Aorta (tissue), 5 donors: ENCODE data around the gene MAP2K3. TPM values are rescaled to one million over a fixed set of nuclear protein-coding genes. Genes with fewer than 3 reads are reported as not detected.
"Not testable (repeated sequence)": the region's sequence is repeated elsewhere in the genome, so short reads cannot be mapped to it uniquely, and the experiment has no call there.

Experiments used
- ATAC-seq: fragments of 200-7000 bp; cut with Tn5 transposase; one replicate; pipeline ENCODE4 v1.9.1; 2022; ENCODE audit warnings: moderate library complexity; ENCODE audit not compliant: low FRiP score
- DNase-seq, 2 donors: peaks; one replicate each; pipeline ENCODE4 v3.0.0-alpha.2; 2020
- H3K27ac ChIP-seq, 2 donors: one replicate each; pipeline ENCODE4 v1.5.1; 2013; ENCODE audit warnings: low read length in 2 of 2, mild to moderate bottlenecking in 2 of 2, moderate library complexity in 2 of 2, control low read depth in 1 of 2, inconsistent platforms in 1 of 2, low read depth in 1 of 2
- H3K27me3 ChIP-seq, 2 donors: one replicate each; pipeline ENCODE4 v1.6.1; 2013; ENCODE audit warnings: control low read depth in 1 of 2, low read length in 1 of 2, mild to moderate bottlenecking in 1 of 2, moderate library complexity in 1 of 2; ENCODE audit not compliant: insufficient read depth in 2 of 2, control insufficient read depth in 1 of 2
- H3K36me3 ChIP-seq, 2 donors: one replicate each; pipeline ENCODE4 v1.6.1; 2013; ENCODE audit warnings: control low read depth in 1 of 2, low read length in 1 of 2, mild to moderate bottlenecking in 1 of 2; ENCODE audit not compliant: insufficient read depth in 2 of 2, control insufficient read depth in 1 of 2
- H3K4me1 ChIP-seq, 2 donors: one replicate each; pipeline ENCODE4 v1.6.1; 2013; ENCODE audit warnings: low read length in 2 of 2, control low read depth in 1 of 2, mild to moderate bottlenecking in 1 of 2, moderate library complexity in 1 of 2; ENCODE audit not compliant: insufficient read depth in 2 of 2, control insufficient read depth in 1 of 2
- H3K4me3 ChIP-seq, 2 donors: one replicate each; pipeline ENCODE4 v1.5.1; 2013; ENCODE audit warnings: low read length in 2 of 2, control low read depth in 1 of 2, mild to moderate bottlenecking in 1 of 2
- H3K9me3 ChIP-seq: one replicate; pipeline ENCODE4 v1.6.1; 2013; ENCODE audit warnings: mild to moderate bottlenecking, low read length; ENCODE audit not compliant: control insufficient read depth
- whole genome bisulfite sequencing, 2 donors: extraction: QIAGEN DNeasy Blood & Tissue Kit; methylation state at CpG; one replicate each; pipeline ENCODE4 v1.1.7; 2013; 5-methylcytosine and 5-hydroxymethylcytosine counted together
- intact Hi-C, 2 donors: fragments of 100-400 bp; cut with DNase I; formaldehyde crosslinking; loops; one replicate each; pipeline versions ENCODE4 v1.14.2 to v1.15.0; 2022
- polyA plus RNA-seq, 2 donors: library from polyadenylated mRNA; stranded (reverse); fragments of 200-250 nt; gene quantifications; one replicate each; pipeline ENCODE4 v1.2.3, GENCODE V29; 2013
- total RNA-seq, 2 donors: library from RNA; stranded (reverse); fragmentation: NEBNext Ultra II Directional; extraction: Animal tissue kit (Norgen Biotek cat#: 25700); gene quantifications; one replicate each; pipeline ENCODE4 v1.2.1, GENCODE V29; 2021
- donor health status: healthy with polysubstance abuse.
- donor health status: Bipolar disorder and iron deficiency.
- donor health status: DM: no; HTN: no; CAD: no.
- donor health status: DM: no; HTN: no; CAD: no.
- donor health status: DM: yes; HTN: yes; CAD: no.

Gene MAP2K3
- total and polyA plus RNA-seq, 4 donors = 21.8 to 82.6 (median 50.1) TPM

DNA sequence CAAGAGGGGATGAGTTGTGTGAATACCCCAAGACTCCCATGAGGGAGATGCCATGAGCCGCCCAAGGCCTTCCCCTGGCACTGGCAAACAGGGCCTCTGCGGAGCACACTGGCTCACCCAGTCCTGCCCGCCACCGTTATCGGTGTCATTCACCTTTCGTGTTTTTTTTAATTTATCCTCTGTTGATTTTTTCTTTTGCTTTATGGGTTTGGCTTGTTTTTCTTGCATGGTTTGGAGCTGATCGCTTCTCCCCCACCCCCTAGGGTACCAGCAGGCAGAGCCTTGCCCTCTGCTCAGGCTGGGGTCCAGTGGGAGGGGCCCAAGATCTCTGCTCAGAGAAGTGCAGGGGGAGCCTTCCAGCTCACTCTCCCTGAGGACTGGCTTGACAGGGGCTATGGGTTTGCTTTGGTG, 30.2 kb downstream of the MAP2K3 start:
- not testable (repeated sequence) for ATAC-seq, H3K4me3 ChIP-seq, H3K27ac ChIP-seq, H3K4me1 ChIP-seq, H3K9me3 ChIP-seq, H3K27me3 ChIP-seq, H3K36me3 ChIP-seq
- 87% methylated on average over 7 of the region's 7 CpGs for WGBS, 2 donors
- intact Hi-C loops = loop anchor here in 1 of 2 donors (5.0 to 10.0 kb wide), 2 partner anchors 140 to 198 kb away; no protein-coding TSS in a partner anchor
- DNase-seq = peak in 1 of 2 donors; percentile 59

DNA sequence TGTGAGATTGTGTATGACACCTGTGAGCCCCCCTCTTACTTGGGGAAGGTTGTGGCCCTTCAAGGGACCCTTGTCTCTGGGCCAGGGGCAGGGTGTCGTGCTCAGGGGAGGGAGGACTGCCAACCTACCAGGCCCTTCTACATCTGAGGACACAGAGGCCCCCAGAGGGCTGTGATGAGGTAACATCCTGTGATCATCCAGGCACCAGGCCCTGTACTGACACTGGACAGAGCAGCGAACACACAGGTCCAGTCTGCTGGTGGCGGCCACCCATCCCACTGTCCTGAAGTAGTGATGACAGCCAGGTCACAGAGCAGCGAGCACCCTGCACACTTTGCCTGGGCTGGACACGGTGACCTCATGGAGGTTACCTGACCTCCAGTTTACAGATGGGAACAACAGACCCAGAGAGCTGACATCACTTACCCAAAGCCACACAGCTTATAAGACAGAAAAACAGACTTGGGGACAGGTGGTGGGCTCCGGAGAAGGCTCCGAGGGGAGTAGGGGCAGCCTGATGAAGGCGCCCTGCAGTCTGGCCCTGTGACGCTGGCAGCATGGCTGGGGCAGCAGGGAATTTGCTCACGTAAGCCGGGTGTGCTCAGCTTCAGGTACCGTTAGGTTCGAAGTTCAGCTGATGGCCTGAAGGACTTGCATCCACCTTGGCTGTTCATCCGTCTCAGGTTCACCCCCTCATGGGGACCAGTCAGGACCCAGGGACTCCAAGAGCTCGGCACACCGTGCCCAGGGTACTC, 30.9 kb downstream of the MAP2K3 start:
- 87 to 89% methylated on average over 13 to 14 of the region's 16 CpGs for WGBS, 2 donors
- DNase-seq = peak; percentile 40 to 72
- H3K4me3 ChIP-seq, H3K27ac ChIP-seq, H3K9me3 ChIP-seq, H3K27me3 ChIP-seq, H3K4me1 ChIP-seq, H3K36me3 ChIP-seq, ATAC-seq: not testable (repeated sequence)
- intact Hi-C loops = loop anchor here in 1 of 2 donors (10.0 kb wide), 1 partner anchor 139 kb away; no protein-coding TSS in a partner anchor

DNA sequence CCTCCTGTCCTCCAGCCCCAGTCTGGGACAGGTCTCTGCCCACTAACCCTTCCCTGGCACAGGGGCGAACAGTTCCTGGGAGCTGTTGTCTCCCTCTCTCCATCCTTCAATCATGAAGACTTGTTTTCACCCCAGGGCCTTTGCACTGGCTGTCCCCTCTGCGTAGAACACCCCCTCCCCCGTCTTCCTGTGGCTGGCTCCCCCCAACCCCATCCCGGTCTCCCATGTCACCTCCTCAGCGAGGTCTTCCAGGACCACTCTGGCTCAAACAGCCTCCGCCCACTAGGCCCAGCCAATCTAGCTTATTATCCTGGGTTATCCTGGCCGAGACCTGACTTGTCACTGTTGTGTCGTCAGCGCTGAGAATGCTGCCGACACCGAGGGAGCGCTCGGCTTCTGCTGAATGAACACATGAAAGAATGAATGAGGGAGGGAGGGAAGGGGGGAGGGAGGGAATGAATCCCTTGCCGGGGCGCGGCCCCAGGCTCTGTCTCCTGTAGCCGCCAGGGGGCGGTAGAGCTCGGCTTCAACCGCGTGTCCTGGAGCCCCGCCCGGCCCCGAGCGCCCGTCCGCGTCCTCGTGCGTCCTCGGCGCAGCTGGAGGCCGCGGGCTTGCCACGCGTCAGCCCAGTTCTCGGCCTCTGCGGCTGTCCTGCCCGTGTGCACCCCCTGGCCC, 31.8 kb downstream of the MAP2K3 start:
- WGBS, 2 donors = 41 to 61% methylated on average over 6 to 9 of the region's 39 CpGs
- intact Hi-C loops = loop anchor here in 1 of 2 donors (10.0 kb wide), 1 partner anchor 138 kb away; no protein-coding TSS in a partner anchor
- H3K9me3 ChIP-seq, H3K27ac ChIP-seq, H3K36me3 ChIP-seq, H3K27me3 ChIP-seq, H3K4me3 ChIP-seq, H3K4me1 ChIP-seq: not testable (repeated sequence)
- ATAC-seq = peak; percentile 86
- peak; percentile 51 to 72 for DNase-seq

DNA sequence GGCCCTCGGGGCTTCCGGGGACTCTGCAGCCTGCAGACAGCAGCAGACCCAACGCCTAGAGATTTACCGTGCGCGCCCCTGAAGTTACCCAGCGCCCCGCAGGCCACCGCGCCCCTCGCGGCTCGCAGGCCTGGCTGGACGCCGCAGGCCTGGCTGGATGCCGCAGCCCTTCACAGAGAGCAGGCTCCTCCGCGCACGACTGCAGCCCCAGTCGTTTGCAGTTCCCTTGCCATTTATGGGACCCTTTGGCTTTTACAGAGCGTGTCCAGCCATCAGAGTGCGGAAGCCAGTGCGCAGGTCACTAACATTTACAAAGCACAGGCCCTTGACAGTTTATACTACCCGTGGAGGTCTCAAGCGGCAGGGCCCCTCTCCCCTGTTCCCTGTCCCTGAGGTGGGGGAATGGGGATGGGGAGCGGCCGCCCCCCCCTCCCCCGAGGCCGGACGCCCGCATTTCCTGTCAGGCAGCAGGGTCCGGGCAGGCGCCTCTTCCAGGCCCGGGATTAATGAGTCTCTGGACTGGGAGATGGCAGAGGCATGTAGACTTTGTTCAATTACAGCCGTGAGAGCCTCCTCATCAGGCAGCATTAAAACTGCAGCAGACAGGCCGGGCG, 32.5 kb downstream of the MAP2K3 start:
- DNase-seq = peak; percentile 49 to 75
- intact Hi-C loops = loop anchor here in 1 of 2 donors (10.0 kb wide), 1 partner anchor 138 kb away; no protein-coding TSS in a partner anchor
- H3K27ac ChIP-seq, H3K4me1 ChIP-seq, H3K4me3 ChIP-seq, H3K27me3 ChIP-seq, H3K9me3 ChIP-seq, H3K36me3 ChIP-seq: not testable (repeated sequence)
- peak; percentile 52 for ATAC-seq
- 9 to 19% methylated on average over 27 to 36 of the region's 37 CpGs for WGBS, 2 donors

DNA sequence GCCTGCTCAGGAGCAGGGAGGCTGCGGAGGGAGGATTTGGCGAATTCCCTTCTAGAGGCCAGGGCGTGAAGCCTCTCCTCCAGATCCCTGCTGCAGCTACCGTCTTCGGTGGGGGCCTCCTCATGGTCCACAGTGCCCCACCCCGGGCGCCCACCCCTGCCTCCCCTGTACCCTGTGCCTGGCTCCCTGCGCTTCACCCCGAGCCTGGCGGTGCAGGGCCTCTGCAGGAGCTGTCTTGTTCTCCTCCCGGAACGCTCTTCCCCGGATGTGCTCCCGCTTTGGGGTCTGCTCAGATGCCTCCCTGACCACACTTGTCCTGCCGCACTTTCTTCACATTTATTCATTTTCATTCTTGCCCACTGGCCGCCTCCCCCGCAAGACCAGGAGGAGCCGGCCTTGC, 33.3 kb downstream of the MAP2K3 start:
- intact Hi-C loops = loop anchor here in 1 of 2 donors (10.0 kb wide), 1 partner anchor 137 kb away; no protein-coding TSS in a partner anchor
- DNase-seq = peak; percentile 44 to 82
- H3K27ac ChIP-seq = not testable (repeated sequence)

DNA sequence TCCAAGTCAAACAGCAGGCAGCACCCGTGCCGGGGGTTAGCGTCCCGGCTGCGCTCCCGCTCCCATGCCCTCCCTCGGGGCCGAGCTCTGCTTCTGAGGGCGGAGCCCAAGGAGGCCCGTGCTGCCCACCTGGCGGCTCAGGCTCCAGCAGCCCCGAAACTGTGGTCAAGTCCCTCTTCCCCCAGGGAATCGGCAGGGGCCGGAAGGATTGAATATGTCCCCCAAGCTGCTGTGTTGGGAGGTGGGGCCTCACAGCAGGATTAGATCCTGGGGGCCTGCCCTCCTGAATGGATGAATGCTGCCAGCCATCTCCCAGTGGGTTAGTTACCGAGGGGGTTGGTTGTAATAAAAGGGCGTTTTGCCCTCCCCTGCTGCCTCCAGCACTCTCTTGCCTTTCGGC, 33.9 kb downstream of the MAP2K3 start:
- peak; percentile 49 to 75 for DNase-seq
- Histone ChIP-seq H3K27ac (no peak overlapping the region), H3K9me3 (no peaks in the 10 kb centered on the region), H3K36me3 (peaks cover 0 to 2% of the 10 kb centered on the region in 2 donors), H3K27me3 (no peaks in the 10 kb centered on the region), H3K4me1 (no peaks in the 10 kb centered on the region), H3K4me3 (no peak overlapping the region)
- WGBS, 2 donors = 81 to 86% methylated on average over 15 to 17 of the region's 17 CpGs
- no peak for ATAC-seq
- intact Hi-C loops = loop anchor here in 1 of 2 donors (10.0 kb wide), 1 partner anchor 136 kb away; no protein-coding TSS in a partner anchor

More for the DNA sequence above, 33.3 kb downstream of the MAP2K3 start:
- not testable (repeated sequence) for H3K27me3 ChIP-seq, H3K4me3 ChIP-seq, ATAC-seq, H3K36me3 ChIP-seq, H3K4me1 ChIP-seq, H3K9me3 ChIP-seq
- WGBS, 2 donors = 92 to 93% methylated on average over 18 of the region's 18 CpGs

DNA sequence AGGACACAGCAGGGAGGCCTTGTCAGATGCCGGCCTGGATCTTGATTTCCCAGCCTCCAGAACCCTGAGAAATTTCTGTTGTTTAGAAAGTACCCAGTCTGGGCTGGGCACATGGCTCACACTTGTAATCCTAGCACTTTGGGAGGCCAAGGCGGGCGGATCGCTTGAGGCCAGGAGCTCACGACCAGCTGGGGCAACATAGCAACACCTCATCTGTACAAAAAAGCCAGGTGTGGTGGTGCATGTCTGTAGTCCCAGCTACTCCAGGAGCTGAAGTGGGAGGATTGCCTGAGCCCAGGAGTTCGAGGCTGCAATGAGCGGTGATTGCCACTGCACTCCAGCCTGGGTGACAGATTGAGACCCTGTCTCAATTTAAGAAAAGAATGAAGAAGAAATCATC, 34.3 kb downstream of the MAP2K3 start:
- intact Hi-C loops = loop anchor here in 1 of 2 donors (10.0 kb wide), 1 partner anchor 136 kb away; no protein-coding TSS in a partner anchor
- not testable (repeated sequence) for H3K9me3 ChIP-seq, H3K27me3 ChIP-seq, H3K4me3 ChIP-seq, ATAC-seq, H3K4me1 ChIP-seq, H3K36me3 ChIP-seq, H3K27ac ChIP-seq
- 87 to 90% methylated on average over 7 of the region's 7 CpGs for WGBS, 2 donors
- DNase-seq = peak in 1 of 2 donors; percentile 45

DNA sequence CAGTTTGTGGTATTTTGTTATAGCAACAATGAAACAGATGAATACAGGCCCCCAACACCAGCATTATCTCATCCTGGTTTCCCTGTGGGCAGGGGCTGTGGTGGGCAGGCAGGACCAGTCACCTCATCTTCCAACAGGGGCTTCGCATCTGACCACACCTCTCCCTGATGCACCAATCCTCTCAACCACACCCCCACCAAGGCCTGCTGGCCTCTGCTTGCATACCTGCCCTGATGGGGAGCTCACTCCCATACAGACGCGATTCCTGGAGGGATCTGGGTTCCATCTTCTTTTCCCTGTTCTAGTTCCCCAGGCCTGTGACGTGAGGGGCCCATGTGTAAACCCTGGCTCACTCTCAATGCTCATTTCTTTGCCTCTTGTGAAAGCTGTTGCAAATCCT, 34.7 kb downstream of the MAP2K3 start:
- ATAC-seq, H3K4me1 ChIP-seq, H3K27me3 ChIP-seq, H3K9me3 ChIP-seq, H3K27ac ChIP-seq, H3K4me3 ChIP-seq, H3K36me3 ChIP-seq: not testable (repeated sequence)
- whole genome bisulfite sequencing, 2 donors = 78 to 86% methylated on average over 4 of the region's 4 CpGs
- intact Hi-C loops = loop anchor here in 1 of 2 donors (10.0 kb wide), 1 partner anchor 136 kb away; no protein-coding TSS in a partner anchor
- DNase-seq = peak; percentile 23 to 34
